Measurements from ENCODE around the gene FGG. TPM values are rescaled to one million over a fixed set of nuclear protein-coding genes. Genes with fewer than 3 reads are reported as not detected.

The FGG gene
- total and polyA plus RNA-seq, 2 donors (not counting 3 experiments of a cell fraction or from before 2014, with no cell fraction given), result not detected

DNA sequence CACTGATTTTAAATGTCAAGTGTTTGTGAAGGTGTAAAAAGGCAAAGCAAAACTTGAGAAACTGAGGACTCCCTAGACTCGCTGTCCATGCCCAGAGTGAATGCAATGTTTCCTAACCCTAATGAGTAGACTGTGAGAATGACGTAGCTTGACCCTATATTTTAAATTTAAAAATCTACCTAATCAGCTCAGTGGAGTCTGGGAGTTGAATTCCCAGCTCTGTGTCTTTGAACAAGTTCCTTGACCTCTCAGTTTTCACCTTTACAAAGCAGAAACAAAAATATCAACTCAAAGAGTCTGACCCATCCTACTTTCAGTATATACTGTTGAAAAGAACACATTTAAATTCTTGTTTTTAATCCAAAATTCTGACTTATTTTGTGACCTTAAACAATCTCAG is 24.3 kb downstream of the FGG start:
- Histone ChIP-seq H3K4me3 (replicated peaks in 1 of 3; ENCODE audit: insufficient read depth in 1 of 3, low read depth in 1 of 3, low read length in 3 of 3) (no peak overlapping the region), H3K4me2 (ENCODE audit: insufficient read depth, low read length) (no peak overlapping the region), H3K79me2 (ENCODE audit: control insufficient read depth, insufficient read depth, low read length) (no peaks in the 10 kb centered on the region), H4K20me1 (replicated peaks; ENCODE audit: control insufficient read depth, extremely low read depth, insufficient read depth, low read length) (no peaks in the 10 kb centered on the region), H3K27me3 (ENCODE audit: control insufficient read depth in 2 of 2, insufficient read depth in 2 of 2, low read length in 2 of 2) (peaks cover 0 to 4% of the 10 kb centered on the region in 2 experiments), H3K9me1 (replicated peaks; ENCODE audit: control insufficient read depth, extremely low read depth, insufficient read depth, low read length) (no peaks in the 10 kb centered on the region), H3K27ac (ENCODE audit: insufficient read depth, low read depth, low read length) (no peak overlapping the region), H3K9me3 (replicated peaks; ENCODE audit: control insufficient read depth, insufficient read depth, low read length) (no peaks in the 10 kb centered on the region), H3K36me3 (ENCODE audit: control insufficient read depth in 2 of 2, extremely low read depth in 1 of 2, insufficient read depth in 2 of 2, low read length in 2 of 2) (no peaks in the 10 kb centered on the region), H2AFZ (ENCODE audit: low read depth, low read length) (no peak overlapping the region), H3K9ac (replicated peaks; ENCODE audit: extremely low read depth, insufficient read depth, low read length) (no peak overlapping the region), H3K4me1 (ENCODE audit: control insufficient read depth, extremely low read depth, insufficient read depth, low read length) (no peaks in the 10 kb centered on the region)
- intact Hi-C loops (cut with micrococcal nuclease), result no loop called here
- FAIRE-seq (no peak), DNase-seq (ENCODE audit: low read depth, low spot score) (no peak)
- no TSS peak for BruUV-seq (replicated peaks)
- TF ChIP-seq GATA2 (IDR thresholded peaks at IDR 0.05; ENCODE audit: insufficient read depth, insufficient read length, low read depth, low read length), result no peak
- TF ChIP-seq EZH2 (IDR thresholded peaks at IDR 0.05; ENCODE audit: borderline replicate concordance, low read depth, low read length, severe bottlenecking), result no peak
- no peak for TF ChIP-seq FOS (IDR thresholded peaks at IDR 0.05; ENCODE audit: borderline replicate concordance, insufficient read depth, low read length)
- TF ChIP-seq MYC (IDR thresholded peaks at IDR 0.05; ENCODE audit: low read depth, low read length), result no peak
- TF ChIP-seq, protein P1, sequence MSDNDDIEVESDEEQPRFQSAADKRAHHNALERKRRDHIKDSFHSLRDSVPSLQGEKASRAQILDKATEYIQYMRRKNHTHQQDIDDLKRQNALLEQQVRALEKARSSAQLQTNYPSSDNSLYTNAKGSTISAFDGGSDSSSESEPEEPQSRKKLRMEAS (IDR thresholded peaks at IDR 0.05; ENCODE audit: insufficient read depth, insufficient read length), result no peak
- TF ChIP-seq, protein P2, sequence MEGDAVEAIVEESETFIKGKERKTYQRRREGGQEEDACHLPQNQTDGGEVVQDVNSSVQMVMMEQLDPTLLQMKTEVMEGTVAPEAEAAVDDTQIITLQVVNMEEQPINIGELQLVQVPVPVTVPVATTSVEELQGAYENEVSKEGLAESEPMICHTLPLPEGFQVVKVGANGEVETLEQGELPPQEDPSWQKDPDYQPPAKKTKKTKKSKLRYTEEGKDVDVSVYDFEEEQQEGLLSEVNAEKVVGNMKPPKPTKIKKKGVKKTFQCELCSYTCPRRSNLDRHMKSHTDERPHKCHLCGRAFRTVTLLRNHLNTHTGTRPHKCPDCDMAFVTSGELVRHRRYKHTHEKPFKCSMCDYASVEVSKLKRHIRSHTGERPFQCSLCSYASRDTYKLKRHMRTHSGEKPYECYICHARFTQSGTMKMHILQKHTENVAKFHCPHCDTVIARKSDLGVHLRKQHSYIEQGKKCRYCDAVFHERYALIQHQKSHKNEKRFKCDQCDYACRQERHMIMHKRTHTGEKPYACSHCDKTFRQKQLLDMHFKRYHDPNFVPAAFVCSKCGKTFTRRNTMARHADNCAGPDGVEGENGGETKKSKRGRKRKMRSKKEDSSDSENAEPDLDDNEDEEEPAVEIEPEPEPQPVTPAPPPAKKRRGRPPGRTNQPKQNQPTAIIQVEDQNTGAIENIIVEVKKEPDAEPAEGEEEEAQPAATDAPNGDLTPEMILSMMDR (IDR thresholded peaks at IDR 0.05; ENCODE audit: extremely low read depth in 1 of 2, insufficient read depth in 1 of 2, low read depth in 1 of 2, low read length in 2 of 2), result no peak
- TF ChIP-seq JUN (IDR thresholded peaks at IDR 0.05; ENCODE audit: borderline replicate concordance, insufficient read depth, insufficient read length, low read depth), result no peak
- TF ChIP-seq POLR2AphosphoS5 (IDR thresholded peaks at IDR 0.05; ENCODE audit: insufficient read depth, low read depth, low read length), result no peak
- TF ChIP-seq POLR2A (IDR thresholded peaks at IDR 0.05; ENCODE audit: low read depth, low read length), result no peak
- CTCF ChIA-PET, result interaction anchor here (1.1 to 2.0 kb wide), 2 partner anchors 22 to 36 kb away, joined by 3 to 6 read pairs; no protein-coding TSS in a partner anchor
- POLR2A ChIA-PET, result no interaction called here
- dilution Hi-C loops (cut with MboI; ENCODE audit: extremely low pct_ligation_motif_present, low sequenced_read_pairs), result no loop called here
